ENCODE data around the gene ATMIN. TPM values are rescaled to one million over a fixed set of nuclear protein-coding genes. Genes with fewer than 3 reads are reported as not detected.

The ATMIN gene
- total RNA-seq, 1 donor from 2014 or later = 28.9 TPM

- peak; percentile 59 for DNase-seq (ENCODE audit: low spot score)
Measured at GRCh38 chr16:81006211-81006812, 29.3 kb upstream of the ATMIN start.

GRCh38 chr16:81006813-81007695 is 28.6 kb upstream of the ATMIN start, which contains the start of the genes CENPN and CMC2:
Gene CENPN (plus strand): TSS chr16:81007214. CDS start chr16:81011940, 4,726 bp downstream.
Gene CMC2 (minus strand): TSS chr16:81006885. CDS start chr16:80997394, 9,491 bp downstream.
- peak; percentile 99 for DNase-seq (ENCODE audit: low spot score)

GRCh38 chr16:81008505-81008789 is 27.2 kb upstream of the ATMIN start:
- no peak for DNase-seq (ENCODE audit: low spot score)

GRCh38 chr16:81012974-81013373 is 22.7 kb upstream of the ATMIN start:
- DNase-seq (ENCODE audit: low spot score) = no peak

GRCh38 chr16:81014672-81015071 is 21.0 kb upstream of the ATMIN start:
- DNase-seq (ENCODE audit: low spot score) = no peak

- DNase-seq (ENCODE audit: low spot score) = no peak
Measured at GRCh38 chr16:81018496-81018895, 17.1 kb upstream of the ATMIN start.

GRCh38 chr16:81026429-81026828 is 9.2 kb upstream of the ATMIN start:
- DNase-seq (ENCODE audit: low spot score) = no peak

- no peak for DNase-seq (ENCODE audit: low spot score)
Measured at GRCh38 chr16:81029930-81030604, 5.6 kb upstream of the ATMIN start.

- DNase-seq (ENCODE audit: low spot score) = no peak
Measured at GRCh38 chr16:81035975-81036750, 521 bp downstream of the ATMIN start.

GRCh38 chr16:81036751-81037350 is 1.2 kb downstream of the ATMIN start:
- no peak for DNase-seq (ENCODE audit: low spot score)

- no peak for DNase-seq (ENCODE audit: low spot score)
Measured at GRCh38 chr16:81040131-81040530, 4.5 kb downstream of the ATMIN start.

GRCh38 chr16:81040842-81041241 is 5.2 kb downstream of the ATMIN start:
- DNase-seq (ENCODE audit: low spot score) = no peak

GRCh38 chr16:81041696-81042095 is 6.1 kb downstream of the ATMIN start:
- DNase-seq (ENCODE audit: low spot score) = no peak

GRCh38 chr16:81042821-81043220 is 7.2 kb downstream of the ATMIN start:
- DNase-seq (ENCODE audit: low spot score) = no peak

GRCh38 chr16:81053761-81054160 is 18.1 kb downstream of the ATMIN start:
- no peak for DNase-seq (ENCODE audit: low spot score)

GRCh38 chr16:81060576-81061306 is 25.1 kb downstream of the ATMIN start:
- DNase-seq (ENCODE audit: low spot score) = no peak

GRCh38 chr16:81061307-81061640 is 25.6 kb downstream of the ATMIN start:
- DNase-seq (ENCODE audit: low spot score) = no peak

GRCh38 chr16:81061871-81062608 is 26.4 kb downstream of the ATMIN start:
- DNase-seq (ENCODE audit: low spot score) = no peak

GRCh38 chr16:81066681-81067080 is 31.0 kb downstream of the ATMIN start:
- DNase-seq (ENCODE audit: low spot score) = no peak

- DNase-seq (ENCODE audit: low spot score) = no peak
Measured at GRCh38 chr16:81067166-81067565, 31.5 kb downstream of the ATMIN start.
